Spleen (tissue), 11 donors: Measurements from ENCODE around the gene ANKRD13A. TPM values are rescaled to one million over a fixed set of nuclear protein-coding genes. Genes with fewer than 3 reads are reported as not detected.

Source experiments
- DNase-seq: peaks from one replicate; pipeline ENCODE4 v3.0.0-alpha.2; 2020
- H3K27ac ChIP-seq, 8 donors: fragments of 200-600 bp; sonication (generic) in 7 of 8; 1 replicate in 4 of 8; 2 replicates in 4 of 8; pipeline versions ENCODE4 v1.5.0 to v1.8.0; 2016 to 2021; ENCODE audit warnings: inconsistent platforms in 4 of 8, mild to moderate bottlenecking in 4 of 8, moderate library complexity in 1 of 8
- H3K27me3 ChIP-seq, 7 donors: fragments of 200-600 bp; sonication (generic) in 6 of 7; replicated peaks in 1 of 7; 1 replicate in 4 of 7; 2 replicates in 3 of 7; pipeline versions ENCODE4 v1.5.0 to v1.8.0; 2016 to 2021; ENCODE audit warnings: inconsistent platforms in 3 of 7, mild to moderate bottlenecking in 1 of 7
- H3K36me3 ChIP-seq, 6 donors: fragments of 200-600 bp; sonication (generic) in 5 of 6; 1 replicate in 4 of 6; 2 replicates in 2 of 6; pipeline versions ENCODE4 v1.5.0 to v1.8.0; 2016 to 2021; ENCODE audit warnings: inconsistent platforms in 2 of 6
- H3K4me1 ChIP-seq, 6 donors: fragments of 200-600 bp; sonication (generic) in 5 of 6; 1 replicate in 3 of 6; 2 replicates in 3 of 6; pipeline versions ENCODE4 v1.5.0 to v1.8.0; 2016 to 2021; ENCODE audit warnings: inconsistent platforms in 3 of 6
- H3K4me3 ChIP-seq, 8 donors: fragments of 200-600 bp; sonication (generic) in 7 of 8; 1 replicate in 4 of 8; 2 replicates in 4 of 8; pipeline versions ENCODE4 v1.5.0 to v1.8.0; 2016 to 2021; ENCODE audit warnings: inconsistent platforms in 4 of 8, mild to moderate bottlenecking in 4 of 8, moderate library complexity in 2 of 8
- H3K9me3 ChIP-seq, 8 donors: fragments of 200-600 bp; sonication (generic) in 7 of 8; 1 replicate in 4 of 8; 2 replicates in 4 of 8; pipeline versions ENCODE4 v1.5.0 to v1.8.0; 2016 to 2021; ENCODE audit warnings: inconsistent platforms in 4 of 8
- CTCF ChIP-seq, 11 experiments: fragments of 200-600 bp in 7 of 11; fragments of 450-650 bp in 4 of 11; sonication (generic) in 4 of 11; IDR thresholded peaks in 8 of 11; conservative IDR thresholded peaks in 3 of 11; 1 replicate in 7 of 11; 2 replicates in 4 of 11; pipeline versions ENCODE4 v1.4.0 to v1.8.0; 2016 to 2021; ENCODE audit warnings: antibody characterized with exemption in 11 of 11, inconsistent platforms in 4 of 11, mild to moderate bottlenecking in 1 of 11
- POLR2A ChIP-seq, 3 donors: fragments of 450-650 bp; IDR thresholded peaks; one replicate each; pipeline ENCODE4 v1.5.1; 2017; ENCODE audit warnings: antibody characterized with exemption in 3 of 3, mild to moderate bottlenecking in 1 of 3
- POLR2AphosphoS5 ChIP-seq, 3 donors: sonication (generic); formaldehyde crosslinking; IDR thresholded peaks; one replicate each; pipeline ENCODE4 v1.5.1; 2017; ENCODE audit warnings: antibody characterized with exemption in 3 of 3
- WGBS, 5 donors: extraction: QIAGEN DNeasy Blood & Tissue Kit in 3 of 5; methylation state at CpG; one replicate each; pipeline versions ENCODE4 v1.1.5 to v1.1.7; 2013 to 2018; 5-methylcytosine and 5-hydroxymethylcytosine counted together
- intact Hi-C: fragments of 100-400 bp; cut with DNase I; formaldehyde crosslinking; loops from one replicate; pipeline ENCODE4 v1.15.0; 2023; ENCODE audit warnings: low total_unique reads
- polyA plus RNA-seq, 3 donors: library from polyadenylated mRNA; stranded (reverse); fragments of 200-250 nt; gene quantifications; one replicate each; pipeline ENCODE4 v1.2.1, GENCODE V29; 2013
- total RNA-seq, 7 donors: library from RNA; depleted of rRNA in 3 of 7; stranded (reverse); fragments of >200 nt in 3 of 7; fragmentation: NEBNext Ultra II Directional in 4 of 7; extraction: Animal tissue kit (Norgen Biotek cat#: 25700) in 4 of 7; gene quantifications; one replicate each; pipeline versions ENCODE4 v1.1.0 to v1.2.1, GENCODE V29; 2016 to 2021
- donor health status: healthy with polysubstance abuse.
- donor health status: DM: no; HTN: no; CAD: no; lungs with moderate emphysema.
- donor health status: DM: no; HTN: no; CAD: no.
- donor health status: Bipolar disorder and iron deficiency.
- donor health status: healthy.
- donor health status: DM: no; HTN: no; CAD: no.
- donor health status: DM: yes; HTN: yes; CAD: no.

The ANKRD13A gene
- total and polyA plus RNA-seq, 10 donors: 32.9 to 134 (median 93.7) TPM

DNA sequence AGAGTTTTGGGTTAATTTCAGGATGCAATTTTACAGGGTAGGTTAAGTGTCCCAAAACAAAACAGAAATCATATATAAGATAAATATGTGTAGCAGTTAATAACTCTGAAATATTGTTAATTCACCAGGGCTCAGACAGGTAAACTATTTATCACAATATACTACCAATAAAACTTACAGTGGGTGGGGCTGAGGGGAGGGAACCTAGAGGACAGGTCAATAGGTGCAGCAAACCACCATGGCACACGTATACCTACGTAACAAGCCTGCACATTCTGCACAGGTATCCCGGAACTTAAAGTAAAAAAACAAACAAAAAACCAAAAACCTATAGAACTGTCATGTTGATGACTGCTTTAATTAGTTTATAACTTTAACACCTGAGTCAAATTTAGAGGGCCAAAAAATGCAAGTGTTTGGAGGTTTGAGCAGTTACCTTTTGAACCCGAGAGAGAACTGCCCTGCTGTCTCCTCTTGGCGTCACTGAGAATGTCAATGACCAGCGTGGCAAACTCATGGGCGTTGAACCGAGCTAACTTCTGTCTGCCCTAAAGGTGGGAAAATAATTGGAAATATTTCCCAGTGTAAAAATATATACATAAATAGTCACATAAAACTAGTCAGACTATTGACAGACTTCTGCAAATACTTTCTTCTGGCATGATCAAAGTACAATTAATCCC lies 39.7 kb upstream of the ANKRD13A start:
- DNase-seq: no peak
- Histone ChIP-seq H3K27ac (no peak overlapping the region), H3K4me1 (peaks cover 0 to 25% (median 16%) of the 10 kb centered on the region in 6 donors), H3K4me3 (no peak overlapping the region), H3K9me3 (no peaks in the 10 kb centered on the region), H3K36me3 (peaks cover 5 to 100% (median 90%) of the 10 kb centered on the region in 6 donors), H3K27me3 (no peaks in the 10 kb centered on the region)
- 95 to 98% (median 98%) methylated on average over 8 of the region's 8 CpGs for WGBS, 5 donors
- TF ChIP-seq POLR2AphosphoS5 (IDR thresholded peaks at IDR 0.05) (no peak), CTCF (IDR thresholded peaks at IDR 0.05 in 8 of 11, conservative IDR thresholded peaks at IDR 0.05 in 3 of 11) (no peak), POLR2A (IDR thresholded peaks at IDR 0.05) (no peak)
- intact Hi-C loops: no loop called here

GRCh38 chr12:109961201-109961600 lies 38.0 kb upstream of the ANKRD13A start:
- peaks cover 9 to 100% (median 89%) of the 10 kb centered on the region in 6 donors for H3K36me3 ChIP-seq
- H3K27ac ChIP-seq: no peak overlapping the region
- H3K4me3 ChIP-seq: no peak overlapping the region
- 84 to 89% (median 87%) methylated on average over 14 of the region's 14 CpGs for WGBS, 5 donors
- no peaks in the 10 kb centered on the region for H3K9me3 ChIP-seq
- TF ChIP-seq POLR2AphosphoS5 (IDR thresholded peaks at IDR 0.05): peak in 2 of 3 donors; percentile 23 to 31
- no peak for TF ChIP-seq POLR2A (IDR thresholded peaks at IDR 0.05)
- no peak for TF ChIP-seq CTCF (IDR thresholded peaks at IDR 0.05 in 8 of 11, conservative IDR thresholded peaks at IDR 0.05 in 3 of 11)
- H3K27me3 ChIP-seq: no peaks in the 10 kb centered on the region
- intact Hi-C loops: no loop called here
- DNase-seq: no peak
- H3K4me1 ChIP-seq: peaks cover 0 to 25% (median 16%) of the 10 kb centered on the region in 6 donors

- intact Hi-C loops: no loop called here
- Histone ChIP-seq H3K36me3 (peaks cover 9 to 100% (median 89%) of the 10 kb centered on the region in 6 donors), H3K9me3 (no peaks in the 10 kb centered on the region), H3K27ac (peak overlapping the region in 1 of 8 donors; percentile 48), H3K4me1 (peaks cover 0 to 25% (median 16%) of the 10 kb centered on the region in 6 donors), H3K4me3 (no peak overlapping the region), H3K27me3 (no peaks in the 10 kb centered on the region)
- TF ChIP-seq CTCF (IDR thresholded peaks at IDR 0.05 in 8 of 11, conservative IDR thresholded peaks at IDR 0.05 in 3 of 11) (no peak), POLR2A (IDR thresholded peaks at IDR 0.05) (no peak), POLR2AphosphoS5 (IDR thresholded peaks at IDR 0.05) (no peak)
- no peak for DNase-seq
- 88 to 92% (median 90%) methylated on average over 6 of the region's 6 CpGs for WGBS, 5 donors
Measured at GRCh38 chr12:109961612-109962011, 37.6 kb upstream of the ANKRD13A start.

GRCh38 chr12:109962398-109962797 lies 36.8 kb upstream of the ANKRD13A start:
- H3K27ac ChIP-seq: peak overlapping the region in 6 of 8 donors; percentile 26 to 62 (median 41)
- TF ChIP-seq POLR2AphosphoS5 (IDR thresholded peaks at IDR 0.05) (no peak), POLR2A (IDR thresholded peaks at IDR 0.05) (no peak), CTCF (IDR thresholded peaks at IDR 0.05 in 8 of 11, conservative IDR thresholded peaks at IDR 0.05 in 3 of 11) (no peak)
- H3K36me3 ChIP-seq: peaks cover 9 to 100% (median 89%) of the 10 kb centered on the region in 6 donors
- H3K4me3 ChIP-seq: no peak overlapping the region
- no peaks in the 10 kb centered on the region for H3K9me3 ChIP-seq
- H3K4me1 ChIP-seq: peaks cover 0 to 30% (median 17%) of the 10 kb centered on the region in 6 donors
- DNase-seq: no peak
- no peaks in the 10 kb centered on the region for H3K27me3 ChIP-seq
- 63 to 75% (median 68%) methylated on average over 3 of the region's 3 CpGs for WGBS, 5 donors
- intact Hi-C loops: no loop called here
